Stimulated activated CD4-positive, alpha-beta T cell treated with anti-CD3 and anti-CD28 coated beads, Interleukin-4, amount 100 ng/mL, for 1 hour (primary cell): ENCODE measurements around the gene RNASET2.
"Not testable (repeated sequence)": the region's sequence is repeated elsewhere in the genome, so short reads cannot be mapped to it uniquely, and the experiment has no call there.

Experiments
- DNase-seq: peaks from one replicate; pipeline ENCODE4 v3.0.0-alpha.2; 2020

The RNASET2 gene

DNA sequence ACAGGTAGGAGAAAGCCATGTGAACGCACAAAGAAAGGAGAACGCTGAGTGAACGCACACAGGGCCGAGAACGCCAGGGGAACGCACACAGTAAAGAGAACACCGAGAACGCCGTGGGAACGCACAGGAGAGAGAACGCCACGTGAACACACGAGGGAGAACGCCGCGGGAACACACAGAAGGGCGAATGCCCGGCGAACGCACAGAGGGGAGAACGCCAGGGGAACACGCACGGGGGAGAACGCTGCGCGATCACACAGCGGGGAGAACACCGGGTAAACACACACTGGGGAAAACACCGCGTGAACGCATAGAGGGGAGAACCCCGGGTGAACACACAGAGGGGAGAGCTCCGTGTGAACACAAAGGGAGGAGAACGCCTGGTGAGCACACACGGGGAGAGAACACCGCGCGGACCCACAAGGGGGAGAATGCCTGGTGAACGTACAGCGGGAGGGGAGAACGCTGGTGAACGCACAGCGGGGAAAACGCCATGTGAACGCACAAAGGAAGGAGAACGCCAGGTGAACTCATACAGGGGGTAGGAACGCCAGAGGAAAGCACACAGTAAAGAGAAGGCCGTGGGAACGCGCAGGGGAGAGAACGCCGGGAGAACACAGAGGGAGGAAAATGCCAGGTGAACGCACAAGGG lies 55.3 kb downstream of the RNASET2 start:
- no peak for DNase-seq

DNA sequence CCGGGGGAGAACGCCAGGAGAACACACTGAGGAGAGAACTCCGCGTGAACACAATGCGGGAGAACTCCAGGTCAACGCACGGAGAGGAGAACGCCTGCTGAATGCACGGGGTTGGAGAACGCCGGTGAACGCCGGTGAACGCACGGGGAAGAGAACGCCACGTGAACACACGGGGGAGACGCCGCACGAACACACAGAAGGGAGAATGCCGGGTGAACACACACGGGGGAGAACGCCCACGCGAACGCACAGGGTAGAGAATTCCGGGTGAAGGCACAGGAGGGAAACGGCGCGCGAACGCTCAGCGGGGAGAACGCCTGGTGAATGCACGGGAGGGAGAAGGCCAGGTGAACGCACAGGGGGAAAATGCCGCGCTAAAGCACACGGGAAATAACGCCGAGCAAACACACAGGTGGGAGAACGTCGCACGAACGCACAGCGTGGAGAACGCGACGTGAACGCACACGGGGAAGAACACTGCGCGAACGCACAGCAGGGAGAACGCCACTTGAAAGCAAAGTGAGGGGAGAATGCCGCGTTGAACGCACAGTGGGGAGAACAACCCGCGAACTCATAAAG lies 56.1 kb downstream of the RNASET2 start:
- no peak for DNase-seq

DNA sequence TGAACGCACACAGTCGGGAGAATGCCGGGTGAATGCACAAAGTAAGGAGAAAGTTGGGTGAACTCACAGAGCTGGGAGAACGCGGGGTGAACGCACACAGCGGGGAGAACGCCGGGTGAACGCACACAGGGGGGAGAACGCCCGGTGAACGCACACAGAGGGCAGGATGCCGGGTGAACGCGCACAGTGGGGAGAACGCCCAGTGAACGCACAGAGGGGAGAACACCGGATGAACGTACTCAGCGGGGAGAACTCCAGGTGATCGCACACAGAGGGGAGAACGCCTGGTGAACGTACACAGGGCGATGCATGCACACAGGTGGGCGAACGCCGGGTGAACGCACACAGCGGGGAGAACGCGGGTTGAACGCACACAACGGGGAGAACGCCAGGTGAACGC lies 57.4 kb downstream of the RNASET2 start:
- no peak for DNase-seq

DNA sequence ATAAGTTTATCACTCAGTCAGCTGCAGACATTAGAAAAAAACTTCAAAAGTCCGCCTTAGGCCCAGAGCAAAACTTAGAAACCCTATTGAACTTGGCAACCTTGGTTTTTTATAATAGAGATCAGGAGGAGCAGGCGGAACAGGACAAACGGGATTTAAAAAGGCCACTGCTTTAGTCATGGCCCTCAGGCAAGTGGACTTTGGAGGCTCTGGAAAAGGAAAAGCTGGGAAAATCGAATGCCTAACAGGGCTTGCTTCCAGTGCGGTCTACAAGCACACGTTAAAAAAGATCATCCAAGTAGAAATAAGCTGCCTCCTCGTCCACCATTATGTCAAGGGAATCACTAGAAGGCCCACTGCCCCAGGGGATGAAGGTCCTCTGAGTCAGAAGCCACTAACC lies 61.7 kb downstream of the RNASET2 start:
- not testable (repeated sequence) for DNase-seq

DNA sequence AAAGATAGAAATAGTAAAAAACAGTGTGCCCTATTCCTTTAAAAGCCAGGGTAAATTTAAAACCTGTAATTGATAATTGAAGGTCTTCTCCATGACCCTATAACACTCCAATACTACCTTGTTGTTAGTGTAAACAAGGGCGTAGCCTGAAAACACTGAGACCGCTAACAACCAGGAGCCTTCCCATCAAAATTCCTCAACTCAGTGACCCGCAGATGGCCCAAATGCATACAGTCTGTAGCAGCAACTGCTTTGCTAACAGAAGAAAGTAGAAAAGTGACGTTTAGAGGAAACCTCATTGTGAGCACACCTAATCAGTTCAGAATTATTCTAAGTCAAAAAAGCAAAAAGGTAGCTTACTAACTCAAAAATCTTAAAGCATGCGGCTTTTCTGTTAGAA lies 63.9 kb downstream of the RNASET2 start:
- not testable (repeated sequence) for DNase-seq

DNA sequence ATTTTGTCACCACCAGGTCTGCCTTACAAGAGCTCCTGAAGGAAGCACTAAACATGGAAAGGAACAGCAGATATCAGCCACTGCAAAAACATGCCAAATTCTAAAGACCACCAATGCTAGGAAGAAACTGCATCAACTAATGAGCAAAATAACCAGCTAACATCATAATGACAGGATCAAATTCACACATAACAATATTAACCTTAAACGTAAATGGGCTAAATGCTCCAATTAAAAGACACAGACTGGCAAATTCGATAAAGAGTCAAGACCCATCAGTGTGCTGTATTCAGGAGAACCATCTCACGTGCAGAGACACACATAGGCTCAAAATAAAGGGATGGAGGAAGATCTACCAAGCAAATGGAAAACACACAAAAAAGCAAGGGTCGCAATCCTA lies 69.6 kb downstream of the RNASET2 start:
- DNase-seq, result not testable (repeated sequence)

DNA sequence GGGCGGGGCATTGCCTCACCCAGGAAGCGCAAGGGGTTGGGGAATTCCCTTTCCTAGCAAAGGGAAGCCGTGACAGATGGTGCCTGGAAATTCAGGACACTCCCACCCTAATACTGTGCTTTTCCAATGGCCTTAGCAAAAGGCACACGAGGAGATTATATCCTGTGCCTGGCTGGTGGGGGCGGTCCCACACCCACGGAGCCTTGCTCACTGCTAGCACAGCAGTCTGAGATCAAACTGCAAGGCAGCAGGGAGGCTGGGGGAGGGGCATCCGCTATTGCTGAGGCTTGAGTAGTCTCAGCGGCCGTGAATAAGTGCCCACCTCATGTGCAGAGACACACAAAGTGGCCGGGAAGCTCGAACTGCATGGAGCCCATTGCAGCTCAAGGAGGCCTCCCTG lies 71.4 kb downstream of the RNASET2 start:
- DNase-seq, result not testable (repeated sequence)

DNA sequence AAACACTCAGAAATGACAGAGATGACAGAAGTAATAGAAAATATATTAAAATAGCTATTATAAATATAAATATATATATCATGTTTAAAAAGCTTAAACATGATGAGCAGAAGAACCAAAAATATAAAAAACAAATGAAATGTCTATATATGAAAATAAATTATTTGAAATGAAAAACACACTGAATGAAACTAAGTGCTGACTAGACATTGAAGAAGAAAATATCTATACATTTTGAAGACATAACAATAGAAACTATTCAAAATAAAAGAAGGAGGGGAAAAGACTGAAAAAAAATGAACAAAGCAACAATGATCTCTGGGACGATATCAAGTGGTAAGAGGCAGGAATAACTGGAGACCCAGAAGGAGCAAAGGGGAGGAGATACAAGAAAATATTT lies 76.8 kb downstream of the RNASET2 start:
- DNase-seq, result no peak
